ENCODE measurements around the gene RHOF.
A peak's percentile ranks its signal among the peaks of the same experiment; 100 is the strongest.

RHOF gene

DNA sequence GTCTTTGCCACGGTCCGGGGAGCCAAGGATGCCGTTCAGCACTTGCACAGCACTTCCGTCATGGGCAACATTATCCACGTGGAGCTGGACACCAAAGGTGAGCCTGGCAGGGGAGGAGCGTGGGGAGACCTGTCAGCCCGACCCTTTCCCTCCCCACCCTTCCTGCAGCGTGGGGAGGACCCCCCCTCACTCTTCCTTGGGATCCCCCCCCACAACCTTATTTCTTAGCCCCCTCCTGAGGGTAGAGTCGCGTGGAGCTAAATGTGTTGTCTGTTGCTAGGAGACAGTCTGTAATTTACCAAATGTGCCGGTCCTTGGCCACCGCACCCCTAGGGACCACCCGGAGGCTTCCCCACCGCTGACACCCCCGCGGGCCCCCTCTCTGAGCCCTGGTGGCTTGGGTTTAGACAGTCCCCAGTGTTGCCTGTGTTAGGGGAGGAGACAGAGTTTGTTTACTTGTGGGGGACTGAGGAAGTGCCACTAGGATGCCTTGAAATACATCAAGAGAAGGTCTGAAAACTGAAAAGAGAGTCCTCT, 12.6 kb upstream of the RHOF start:
- Histone ChIP-seq H3K36me3 (peaks cover 37% of the 10 kb centered on the region), H3K4me2 (peak overlapping the region; percentile 93), H3K27ac (peak overlapping the region; percentile 100), H3K9me3 (no peaks in the 10 kb centered on the region), H3K9ac (peak overlapping the region; percentile 100), H3K4me3 (peak overlapping the region; percentile 96), H3K27me3 (no peaks in the 10 kb centered on the region), H3K4me1 (peaks cover 43% of the 10 kb centered on the region), H4K20me1 (peaks cover 55% of the 10 kb centered on the region)
- TF ChIP-seq Cebpa-rat (IDR thresholded peaks at IDR 0.05), result no peak

DNA sequence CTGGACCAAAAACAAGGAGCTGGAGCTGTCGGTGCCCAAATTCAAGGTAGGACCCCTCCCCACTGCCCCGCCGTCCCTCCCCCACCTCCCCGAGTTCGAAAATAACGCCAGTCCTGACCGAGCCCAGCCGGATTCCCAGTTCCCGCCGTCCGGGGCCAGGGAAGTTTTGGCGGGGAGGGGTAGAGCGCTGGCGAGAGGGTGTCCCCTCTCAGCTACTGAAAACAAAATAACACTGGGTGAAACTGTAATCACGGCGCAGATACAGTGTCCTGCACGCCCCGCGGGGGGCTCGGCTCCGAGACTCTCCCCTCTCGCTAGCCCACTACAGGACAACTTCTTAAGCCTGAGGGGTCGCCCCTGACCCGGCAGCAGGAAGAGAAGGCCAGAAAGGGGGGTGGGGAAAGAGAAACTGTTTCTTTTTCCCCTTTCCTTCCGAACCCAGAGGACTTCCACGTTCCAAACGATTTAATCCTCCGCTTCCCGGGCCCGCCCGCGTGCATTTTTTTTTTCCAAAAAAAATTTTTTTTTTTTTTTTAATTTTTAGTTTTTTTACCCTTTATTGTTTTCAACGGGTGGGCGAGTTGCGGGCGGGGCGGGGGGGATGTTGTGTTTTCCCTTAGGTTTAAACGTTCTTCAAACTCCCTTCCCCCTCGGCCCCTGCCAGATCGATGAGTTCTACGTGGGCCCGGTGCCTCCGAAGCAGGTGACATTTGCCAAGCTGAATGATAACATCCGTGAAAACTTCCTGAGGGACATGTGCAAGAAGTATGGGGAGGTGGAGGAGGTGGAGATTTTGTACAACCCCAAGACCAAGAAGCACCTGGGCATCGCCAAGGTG, 11.9 kb upstream of the RHOF start:
- H3K27me3 ChIP-seq, result no peaks in the 10 kb centered on the region
- peaks cover 30% of the 10 kb centered on the region for H3K36me3 ChIP-seq
- TF ChIP-seq Cebpa-rat (IDR thresholded peaks at IDR 0.05), result no peak
- H3K9me3 ChIP-seq, result no peaks in the 10 kb centered on the region
- H3K4me1 ChIP-seq, result peaks cover 36% of the 10 kb centered on the region
- peak overlapping the region; percentile 100 for H3K9ac ChIP-seq
- H3K4me2 ChIP-seq, result peak overlapping the region; percentile 93
- peaks cover 48% of the 10 kb centered on the region for H4K20me1 ChIP-seq
- H3K4me3 ChIP-seq, result peak overlapping the region; percentile 96
- peak overlapping the region; percentile 100 for H3K27ac ChIP-seq

DNA sequence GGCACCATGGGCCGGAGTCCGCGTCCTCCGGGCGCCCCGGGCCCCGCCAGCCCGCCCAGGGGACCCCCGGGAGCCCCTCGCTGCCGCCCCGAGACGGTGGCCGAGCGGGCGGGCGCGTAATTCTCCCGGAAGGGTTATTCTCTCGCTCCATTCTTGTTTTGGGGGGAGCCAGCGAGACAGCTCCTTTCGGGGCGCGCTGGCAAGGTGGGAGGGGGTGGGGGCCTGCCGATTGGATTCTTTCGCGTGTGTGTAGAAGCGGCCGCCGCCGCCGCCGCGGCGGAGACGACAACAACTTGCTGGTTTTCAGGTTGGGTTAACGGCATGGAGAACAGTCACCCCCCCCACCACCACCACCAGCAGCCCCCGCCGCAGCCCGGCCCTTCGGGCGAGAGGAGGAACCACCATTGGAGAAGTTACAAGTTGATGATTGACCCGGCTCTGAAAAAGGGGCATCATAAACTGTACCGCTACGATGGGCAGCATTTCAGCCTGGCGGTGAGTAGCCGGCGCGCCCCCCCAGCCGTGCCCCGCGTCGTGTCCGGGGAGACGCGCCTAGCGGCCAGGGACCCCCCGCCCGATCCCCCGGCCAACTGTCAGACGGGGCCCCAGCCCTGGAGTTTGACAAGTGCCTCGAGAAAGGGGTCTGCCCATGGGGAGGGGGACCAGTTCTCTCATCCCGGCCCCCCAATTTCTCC, 11.1 kb upstream of the RHOF start:
- Histone ChIP-seq H3K27ac (peak overlapping the region; percentile 100), H3K4me2 (peak overlapping the region; percentile 93), H3K9me3 (no peaks in the 10 kb centered on the region), H3K9ac (peak overlapping the region; percentile 100), H3K4me1 (peaks cover 28% of the 10 kb centered on the region), H3K4me3 (peak overlapping the region; percentile 96), H3K27me3 (no peaks in the 10 kb centered on the region), H3K36me3 (peaks cover 22% of the 10 kb centered on the region), H4K20me1 (peaks cover 40% of the 10 kb centered on the region)
- no peak for TF ChIP-seq Cebpa-rat (IDR thresholded peaks at IDR 0.05)

DNA sequence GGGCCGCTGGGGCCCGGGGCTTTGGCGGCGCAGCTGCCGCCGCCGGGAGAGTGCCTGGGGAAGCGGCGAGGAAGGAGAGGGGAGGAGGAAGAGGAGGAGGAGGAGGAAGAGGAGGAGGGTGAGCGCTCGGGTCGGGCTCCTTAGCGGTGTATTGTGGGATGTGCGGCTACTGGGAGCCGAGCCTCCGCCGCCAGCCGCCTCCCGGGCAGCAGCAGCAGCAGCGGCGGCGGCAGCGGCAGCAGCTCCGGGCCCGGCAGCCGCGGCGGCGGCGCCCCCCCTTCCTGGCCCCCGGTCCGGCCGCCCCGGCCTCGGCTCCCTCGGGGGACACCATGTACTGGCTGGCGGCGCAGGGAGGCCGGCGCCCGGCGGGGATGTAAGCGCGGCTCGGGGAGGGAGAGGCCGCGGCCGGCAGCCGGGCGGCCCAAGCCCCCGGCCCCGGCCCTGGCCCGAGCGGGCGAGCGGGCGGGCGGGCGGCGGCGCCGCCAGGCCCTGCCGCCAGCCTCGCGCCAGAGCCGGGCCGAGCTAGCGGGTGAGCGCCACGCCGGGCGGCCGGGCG, 10.5 kb upstream of the RHOF start, which contains the start of gene SETD1B:
SETD1B (plus strand) TSS at position 149 of the 556 bp plus-strand sequence. CDS start 729 bp downstream, outside the sequence.
- peak within 1 kb of the TSS; percentile 93 for H3K4me2 ChIP-seq
- H3K36me3 ChIP-seq, result peaks cover 16% of the 10 kb centered on the region
- H3K9ac ChIP-seq, result peak within 1 kb of the TSS; percentile 100
- peak within 1 kb of the TSS; percentile 96 for H3K4me3 ChIP-seq
- H3K27ac ChIP-seq, result peak within 1 kb of the TSS; percentile 100
- no peaks in the 10 kb centered on the region for H3K9me3 ChIP-seq
- peaks cover 32% of the 10 kb centered on the region for H3K4me1 ChIP-seq
- H4K20me1 ChIP-seq, result peaks cover 38% of the 10 kb centered on the region
- no peak for TF ChIP-seq Cebpa-rat (IDR thresholded peaks at IDR 0.05)
- no peaks in the 10 kb centered on the region for H3K27me3 ChIP-seq

DNA sequence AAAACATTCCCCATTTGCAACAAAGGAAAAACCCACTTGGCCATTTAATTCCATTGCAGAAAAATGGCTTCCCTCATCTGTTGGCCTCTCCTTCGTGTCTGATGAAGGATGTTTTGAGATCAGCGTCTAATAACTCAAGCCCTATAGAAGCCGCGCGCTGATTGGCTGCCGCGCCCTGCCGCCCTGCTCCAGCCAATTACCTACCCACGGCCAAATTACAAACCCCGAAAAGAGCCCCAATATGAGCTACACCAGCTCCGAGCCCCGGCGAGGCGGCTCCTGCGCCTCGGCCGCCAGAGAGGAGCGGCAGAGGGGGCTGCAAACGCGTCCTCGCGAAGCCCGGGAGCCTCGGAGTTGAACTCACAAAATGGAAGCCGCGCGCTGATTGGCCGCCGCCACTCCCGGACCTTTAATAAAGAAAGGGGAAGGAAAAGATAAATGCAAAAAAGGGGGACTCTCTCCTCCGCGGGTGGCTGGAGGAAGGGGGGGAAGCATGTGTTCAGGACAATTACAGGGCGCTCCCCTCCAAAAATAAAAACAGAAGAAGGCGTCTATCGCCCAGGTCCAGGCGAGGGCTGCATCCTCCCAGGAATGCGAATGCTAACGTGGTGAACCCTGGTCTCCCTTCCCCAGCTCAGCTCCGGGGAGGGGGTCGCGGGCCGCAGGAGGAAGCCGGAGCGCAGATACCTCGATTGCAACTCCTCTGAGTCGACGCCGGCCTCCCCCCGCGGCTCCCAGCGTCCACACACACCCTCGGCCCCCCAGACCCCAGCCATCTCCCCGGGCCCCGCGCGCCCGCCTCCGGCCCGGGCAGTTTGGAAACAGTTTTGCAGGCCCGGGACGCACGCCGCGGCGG, 9.6 kb upstream of the RHOF start:
- H3K36me3 ChIP-seq, result peaks cover 9% of the 10 kb centered on the region
- no peak for TF ChIP-seq Cebpa-rat (IDR thresholded peaks at IDR 0.05)
- H4K20me1 ChIP-seq, result peaks cover 38% of the 10 kb centered on the region
- no peaks in the 10 kb centered on the region for H3K27me3 ChIP-seq
- H3K9ac ChIP-seq, result peak overlapping the region; percentile 100
- H3K9me3 ChIP-seq, result no peaks in the 10 kb centered on the region
- peak overlapping the region; percentile 100 for H3K27ac ChIP-seq
- peak overlapping the region; percentile 96 for H3K4me3 ChIP-seq
- peaks cover 32% of the 10 kb centered on the region for H3K4me1 ChIP-seq
- H3K4me2 ChIP-seq, result peak overlapping the region; percentile 93

DNA sequence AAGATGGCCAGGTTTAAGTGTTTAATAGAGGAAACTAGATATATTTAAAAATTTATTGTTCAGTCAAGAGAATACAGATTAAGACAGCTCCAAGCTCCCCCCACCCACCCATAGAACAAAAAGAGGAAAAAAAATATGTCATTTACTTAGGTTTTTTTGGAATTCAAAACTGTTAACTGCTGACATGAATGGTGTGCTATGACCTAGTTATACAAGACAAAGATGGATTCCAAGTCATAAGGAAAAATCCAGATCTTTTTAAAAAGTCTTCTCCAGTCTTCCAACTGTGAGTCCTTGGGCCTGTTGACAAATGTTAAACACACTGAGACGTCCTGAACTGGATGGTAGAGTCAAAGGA, 9.0 kb upstream of the RHOF start:
- Histone ChIP-seq H3K9me3 (no peaks in the 10 kb centered on the region), H3K27me3 (no peaks in the 10 kb centered on the region), H3K27ac (peak overlapping the region; percentile 100), H3K4me1 (peaks cover 32% of the 10 kb centered on the region), H3K9ac (peak overlapping the region; percentile 100), H3K4me2 (peak overlapping the region; percentile 93), H3K36me3 (peaks cover 9% of the 10 kb centered on the region), H3K4me3 (peak overlapping the region; percentile 96), H4K20me1 (peaks cover 38% of the 10 kb centered on the region)
- TF ChIP-seq Cebpa-rat (IDR thresholded peaks at IDR 0.05), result no peak

DNA sequence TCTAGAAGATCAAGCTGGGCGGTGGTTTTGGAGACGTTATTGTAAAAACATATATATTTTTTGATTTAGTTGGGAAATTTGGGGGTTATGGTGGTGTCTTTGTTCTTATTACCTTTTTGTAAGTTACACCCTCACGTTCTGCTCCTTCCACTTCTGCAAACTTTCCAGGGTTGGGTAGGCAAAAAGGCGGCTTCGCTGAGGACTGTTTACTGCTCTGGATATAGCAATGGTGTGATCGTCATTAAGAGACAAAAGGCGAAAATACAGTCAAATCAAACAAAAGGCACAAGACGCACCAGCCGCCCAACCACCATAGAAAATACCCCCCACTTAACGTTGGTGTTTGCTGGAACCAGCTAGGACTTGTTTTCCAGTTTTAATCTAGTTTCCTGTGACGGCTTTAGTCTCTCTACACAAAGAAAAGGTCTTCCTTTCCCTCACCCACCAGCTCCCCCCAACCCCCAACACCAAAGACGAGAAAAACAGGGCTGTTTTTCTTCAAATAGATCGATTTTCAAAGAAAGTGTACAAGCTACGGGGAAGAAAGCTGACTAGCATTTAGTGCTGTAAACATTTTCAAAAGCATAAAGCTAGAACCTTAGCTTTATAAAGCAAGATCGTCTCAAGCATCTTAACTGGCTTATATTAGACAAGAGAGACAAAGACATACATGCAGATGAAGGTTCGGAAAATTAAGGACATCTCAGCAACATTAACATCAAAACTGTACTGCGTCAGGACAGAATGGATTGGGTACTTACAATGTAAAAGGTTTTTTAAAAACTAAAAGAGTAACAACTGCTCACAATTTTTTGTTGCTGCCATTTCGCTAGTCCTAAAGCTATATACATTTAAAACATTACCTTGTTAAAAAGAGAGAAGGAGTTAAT, 8.4 kb upstream of the RHOF start:
- H4K20me1 ChIP-seq, result peaks cover 38% of the 10 kb centered on the region
- peaks cover 32% of the 10 kb centered on the region for H3K4me1 ChIP-seq
- H3K9me3 ChIP-seq, result no peaks in the 10 kb centered on the region
- H3K4me3 ChIP-seq, result peak overlapping the region; percentile 96
- peak overlapping the region; percentile 93 for H3K4me2 ChIP-seq
- no peaks in the 10 kb centered on the region for H3K27me3 ChIP-seq
- peaks cover 15% of the 10 kb centered on the region for H3K36me3 ChIP-seq
- no peak for TF ChIP-seq Cebpa-rat (IDR thresholded peaks at IDR 0.05)
- H3K9ac ChIP-seq, result peak overlapping the region; percentile 100
- peak overlapping the region; percentile 100 for H3K27ac ChIP-seq

Data from BLaER1 (cell line).